PC-9 (cell line): ENCODE results near the gene ITFG1. TPM values are rescaled to one million over a fixed set of nuclear protein-coding genes. Genes with fewer than 3 reads are reported as not detected.

Experiments
- BruUV-seq: library from RNA; stranded (reverse); fragments of 400-500 nt; replicated peaks from 2 replicates; lab custom pipeline; 2021; lab: Mats Ljungman, UMichigan
- CTCF ChIA-PET: fragments of 300-600 bp; sonication (Branson Sonifier 250); formaldehyde crosslinking; loops from one replicate; lab custom pipeline; 2022; ENCODE audit warnings: antibody characterized with exemption; lab: Charles Lee
- POLR2A ChIA-PET: fragments of 300-600 bp; sonication (Branson Sonifier 250); formaldehyde crosslinking; loops from one replicate; lab custom pipeline; 2022; ENCODE audit warnings: antibody characterized with exemption; ENCODE audit not compliant: unreplicated experiment; lab: Charles Lee
- DNase-seq, 2 experiments: peaks; one replicate each; pipeline versions ENCODE4 v3.0.0 to v3.0.0-alpha.2; 2015 to 2022; ENCODE audit warnings: mixed read lengths in 1 of 2
- H2AFZ ChIP-seq: fragments of 200-600 bp; sonication (generic); 2 replicates; pipeline ENCODE4 v1.8.1; 2017; ENCODE audit warnings: antibody characterized with exemption
- H3F3A ChIP-seq: fragments of 200-600 bp; sonication (generic); 2 replicates; pipeline ENCODE4 v1.8.1; 2017; ENCODE audit warnings: antibody characterized with exemption, mild to moderate bottlenecking, low read depth; ENCODE audit not compliant: insufficient read depth
- H3K27ac ChIP-seq: fragments of 200-600 bp; sonication (generic); 2 replicates; pipeline ENCODE4 v1.6.1; 2016; ENCODE audit warnings: mixed run types
- H3K27me3 ChIP-seq: fragments of 200-600 bp; sonication (generic); 2 replicates; pipeline ENCODE4 v1.6.1; 2016; ENCODE audit warnings: low read depth, mixed run types; ENCODE audit not compliant: insufficient read depth
- H3K36me3 ChIP-seq: fragments of 200-600 bp; sonication (generic); 2 replicates; pipeline ENCODE4 v1.6.1; 2016; ENCODE audit warnings: low read depth, mixed run types
- H3K4me1 ChIP-seq: fragments of 200-600 bp; sonication (generic); replicated peaks from 2 replicates; pipeline ENCODE4 v1.6.1; 2016; ENCODE audit warnings: mixed run types; ENCODE audit not compliant: insufficient read depth
- H3K4me2 ChIP-seq: fragments of 200-600 bp; sonication (generic); 2 replicates; pipeline ENCODE4 v1.6.1; 2017; ENCODE audit warnings: mixed run types
- H3K4me3 ChIP-seq: fragments of 200-600 bp; sonication (generic); 2 replicates; pipeline ENCODE4 v1.6.1; 2016; ENCODE audit warnings: mixed run types
- H3K79me2 ChIP-seq: fragments of 200-600 bp; sonication (generic); 2 replicates; pipeline ENCODE4 v1.6.1; 2017; ENCODE audit warnings: low read depth, mixed run types
- H3K9me2 ChIP-seq: fragments of 200-600 bp; sonication (generic); 2 replicates; pipeline ENCODE4 v1.8.1; 2017; ENCODE audit warnings: mild to moderate bottlenecking; ENCODE audit not compliant: insufficient read depth
- H3K9me3 ChIP-seq: fragments of 200-600 bp; sonication (generic); 2 replicates; pipeline ENCODE4 v1.8.1; 2016; ENCODE audit warnings: low read depth; ENCODE audit not compliant: insufficient read depth
- H4K20me1 ChIP-seq: fragments of 200-600 bp; sonication (generic); 2 replicates; pipeline ENCODE4 v1.8.1; 2017; ENCODE audit not compliant: insufficient read depth
- EZH2 ChIP-seq: fragments of 200-600 bp; sonication (generic); IDR thresholded peaks from 2 replicates; pipeline ENCODE4 v1.8.0; 2017; ENCODE audit warnings: antibody characterized with exemption, low read depth
- intact Hi-C: fragments of 100-400 bp; cut with micrococcal nuclease; formaldehyde crosslinking; loops from one replicate; pipeline ENCODE4 v1.10.0; 2022; ENCODE audit not compliant: unreplicated experiment
- total RNA-seq: library from RNA; stranded (reverse); gene quantifications from 2 replicates; pipeline ENCODE4 v1.2.3, GENCODE V29; 2021
- TF ChIP-seq, protein P1 (sequence below): fragments of 200-600 bp; sonication (generic); conservative IDR thresholded peaks from 2 replicates; pipeline ENCODE4 v1.6.1; 2017; ENCODE audit warnings: mixed run types, antibody characterized with exemption, mild to moderate bottlenecking, moderate library complexity

Gene ITFG1
- total RNA-seq, 1 experiment from 2014 or later: 33.0 TPM

DNA sequence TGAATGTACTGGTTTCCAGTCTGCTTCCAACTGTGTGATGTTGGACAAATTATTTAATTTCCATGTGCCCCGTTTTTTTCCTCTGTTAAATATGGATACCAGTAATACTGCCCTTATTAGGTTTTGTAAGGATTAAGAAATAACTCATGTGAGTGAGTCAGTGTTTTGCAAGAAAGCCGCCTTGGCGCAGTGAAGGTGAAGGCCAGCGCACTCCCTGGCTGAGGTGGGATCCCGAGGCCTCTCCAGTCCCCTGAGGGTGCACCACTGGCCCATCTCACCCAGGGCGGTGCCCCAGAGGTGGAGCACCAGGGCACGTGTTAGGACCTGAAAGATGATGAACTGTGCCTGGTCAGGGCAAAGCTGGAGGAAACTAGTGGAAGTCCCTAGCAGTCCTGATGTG lies 43.7 kb upstream of the ITFG1 start:
- Histone ChIP-seq H3K9me3 (no peaks in the 10 kb centered on the region), H3K4me2 (no peak overlapping the region), H3F3A (no peaks in the 10 kb centered on the region), H2AFZ (no peak overlapping the region), H3K27ac (no peak overlapping the region), H3K27me3 (no peaks in the 10 kb centered on the region), H3K9me2 (no peaks in the 10 kb centered on the region), H3K4me3 (no peak overlapping the region), H3K36me3 (peaks cover 11% of the 10 kb centered on the region; the same call in 1 of the 2 replicates), H3K79me2 (no peaks in the 10 kb centered on the region), H3K4me1 (no peaks in the 10 kb centered on the region), H4K20me1 (no peaks in the 10 kb centered on the region)
- POLR2A ChIA-PET: no interaction called here
- intact Hi-C loops: no loop called here
- BruUV-seq: no TSS peak
- no peak for TF ChIP-seq EZH2
- TF ChIP-seq, protein P1, sequence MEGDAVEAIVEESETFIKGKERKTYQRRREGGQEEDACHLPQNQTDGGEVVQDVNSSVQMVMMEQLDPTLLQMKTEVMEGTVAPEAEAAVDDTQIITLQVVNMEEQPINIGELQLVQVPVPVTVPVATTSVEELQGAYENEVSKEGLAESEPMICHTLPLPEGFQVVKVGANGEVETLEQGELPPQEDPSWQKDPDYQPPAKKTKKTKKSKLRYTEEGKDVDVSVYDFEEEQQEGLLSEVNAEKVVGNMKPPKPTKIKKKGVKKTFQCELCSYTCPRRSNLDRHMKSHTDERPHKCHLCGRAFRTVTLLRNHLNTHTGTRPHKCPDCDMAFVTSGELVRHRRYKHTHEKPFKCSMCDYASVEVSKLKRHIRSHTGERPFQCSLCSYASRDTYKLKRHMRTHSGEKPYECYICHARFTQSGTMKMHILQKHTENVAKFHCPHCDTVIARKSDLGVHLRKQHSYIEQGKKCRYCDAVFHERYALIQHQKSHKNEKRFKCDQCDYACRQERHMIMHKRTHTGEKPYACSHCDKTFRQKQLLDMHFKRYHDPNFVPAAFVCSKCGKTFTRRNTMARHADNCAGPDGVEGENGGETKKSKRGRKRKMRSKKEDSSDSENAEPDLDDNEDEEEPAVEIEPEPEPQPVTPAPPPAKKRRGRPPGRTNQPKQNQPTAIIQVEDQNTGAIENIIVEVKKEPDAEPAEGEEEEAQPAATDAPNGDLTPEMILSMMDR: no peak
- CTCF ChIA-PET: interaction anchor here (0.6 kb wide), 1 partner anchor 549 kb away, joined by 5 read pairs; no protein-coding TSS in a partner anchor
- DNase-seq: no peak

DNA sequence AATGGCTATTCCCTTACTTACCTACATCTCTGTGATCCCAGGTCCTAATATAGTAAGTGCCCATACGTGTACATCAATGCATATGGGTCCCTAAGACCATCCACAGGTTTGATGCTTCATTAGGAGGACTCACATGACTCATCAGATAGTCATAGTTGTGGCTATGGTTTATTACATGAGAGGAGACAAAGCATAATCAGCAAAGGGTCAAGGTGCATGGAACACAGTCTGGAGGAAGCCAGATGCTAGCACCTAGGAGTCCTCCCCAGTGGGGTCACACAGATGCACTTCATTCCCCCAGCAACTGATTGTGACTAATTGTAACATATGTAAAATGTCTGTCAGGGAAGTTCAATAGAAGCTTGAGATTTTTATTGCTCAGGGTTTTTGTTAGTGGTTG lies 43.1 kb upstream of the ITFG1 start:
- ChIA-PET CTCF (no interaction called here), POLR2A (no interaction called here)
- H3K4me2 ChIP-seq: no peak overlapping the region
- BruUV-seq: no TSS peak
- H3F3A ChIP-seq: no peaks in the 10 kb centered on the region
- no peak overlapping the region for H3K27ac ChIP-seq
- H3K27me3 ChIP-seq: no peaks in the 10 kb centered on the region
- no peaks in the 10 kb centered on the region for H3K9me3 ChIP-seq
- no peaks in the 10 kb centered on the region for H3K4me1 ChIP-seq
- no peak for DNase-seq
- TF ChIP-seq EZH2: no peak
- TF ChIP-seq, protein P1: no peak
- H2AFZ ChIP-seq: no peak overlapping the region
- H3K79me2 ChIP-seq: no peaks in the 10 kb centered on the region
- intact Hi-C loops: no loop called here
- peaks cover 11% of the 10 kb centered on the region; the same call in 1 of the 2 replicates for H3K36me3 ChIP-seq
- H3K4me3 ChIP-seq: no peak overlapping the region
- no peaks in the 10 kb centered on the region for H3K9me2 ChIP-seq
- H4K20me1 ChIP-seq: no peaks in the 10 kb centered on the region

DNA sequence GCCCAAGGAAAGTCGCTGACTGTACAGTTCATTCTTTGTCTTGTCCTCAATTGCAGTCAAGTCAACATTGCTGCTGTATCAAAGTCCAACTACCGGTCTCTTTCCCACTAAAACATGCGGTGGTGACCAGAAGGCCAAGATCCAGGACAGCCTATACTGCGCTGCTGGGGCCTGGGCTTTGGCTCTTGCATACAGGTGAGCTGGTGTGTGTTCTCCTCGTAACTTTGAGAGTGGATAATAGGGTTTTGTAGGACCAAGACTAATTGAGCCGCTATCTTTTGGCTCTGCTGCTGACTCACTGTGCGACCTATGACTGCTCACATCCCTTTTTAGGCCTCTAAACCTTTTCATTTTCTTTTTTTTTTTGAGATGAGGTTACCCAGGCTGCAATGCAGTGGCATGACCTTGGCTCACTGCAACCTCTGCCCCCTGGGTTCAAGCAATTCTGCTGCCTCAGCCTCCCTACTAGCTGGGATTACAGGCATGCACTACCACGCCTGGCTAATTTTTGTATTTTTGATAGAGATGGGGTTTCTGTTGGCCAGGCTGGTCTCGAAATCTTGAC lies 38.9 kb upstream of the ITFG1 start:
- TF ChIP-seq EZH2: no peak
- TF ChIP-seq, protein P1: no peak
- no peaks in the 10 kb centered on the region for H3F3A ChIP-seq
- no peak overlapping the region for H2AFZ ChIP-seq
- CTCF ChIA-PET: no interaction called here
- 0 out of 2 replicates have a peak, but pooled peaks cover 2% of the 10 kb centered on the region for H3K79me2 ChIP-seq
- DNase-seq: no peak
- no TSS peak for BruUV-seq
- intact Hi-C loops: no loop called here
- peaks cover 11% of the 10 kb centered on the region; the same call in 1 of the 2 replicates for H3K36me3 ChIP-seq
- H3K4me3 ChIP-seq: no peak overlapping the region
- POLR2A ChIA-PET: no interaction called here
- no peaks in the 10 kb centered on the region for H3K4me1 ChIP-seq
- peaks cover 6% of the 10 kb centered on the region; the same call in 1 of the 2 replicates for H4K20me1 ChIP-seq
- H3K27ac ChIP-seq: no peak overlapping the region
- H3K9me3 ChIP-seq: no peaks in the 10 kb centered on the region
- H3K4me2 ChIP-seq: no peak overlapping the region
- no peaks in the 10 kb centered on the region for H3K27me3 ChIP-seq
- H3K9me2 ChIP-seq: no peaks in the 10 kb centered on the region
